Keratinocyte (primary cell): ENCODE data around the gene GRWD1. TPM values are rescaled to one million over a fixed set of nuclear protein-coding genes. Genes with fewer than 3 reads are reported as not detected.

Source experiments
- DNase-seq: peaks from one replicate; pipeline ENCODE4 v3.0.0-alpha.2; 2011; ENCODE audit warnings: low read depth, missing footprints, low spot score
- FAIRE-seq: peaks from 2 replicates; lab custom pipeline; 2011; peaks lifted over from hg19 to GRCh38; lab: Jason Lieb, UNC
- H2AFZ ChIP-seq: 2 replicates; pipeline ENCODE4 v1.6.0; 2012; ENCODE audit warnings: low read length, control low read depth, inconsistent platforms; ENCODE audit not compliant: control insufficient read depth
- H3K27ac ChIP-seq: 2 replicates; pipeline ENCODE4 v1.5.1; 2011; ENCODE audit warnings: low read length; ENCODE audit not compliant: control insufficient read depth, insufficient read depth
- H3K27me3 ChIP-seq: 3 replicates; pipeline ENCODE4 v1.6.0; 2011; ENCODE audit warnings: low read length; ENCODE audit not compliant: control insufficient read depth, insufficient read depth; ENCODE audit errors: extremely low read depth
- H3K36me3 ChIP-seq, 2 experiments: 2 replicates in 1 of 2; 3 replicates in 1 of 2; pipeline ENCODE4 v1.5.1; 2011; ENCODE audit warnings: low read length in 2 of 2, mild to moderate bottlenecking in 1 of 2; ENCODE audit not compliant: control insufficient read depth in 2 of 2, insufficient read depth in 2 of 2; ENCODE audit errors: extremely low read depth in 1 of 2
- H3K4me1 ChIP-seq: 3 replicates; pipeline ENCODE4 v1.5.1; 2011; ENCODE audit warnings: low read length; ENCODE audit not compliant: control insufficient read depth, insufficient read depth; ENCODE audit errors: extremely low read depth
- H3K4me2 ChIP-seq: 3 replicates; pipeline ENCODE4 v1.6.0; 2011; ENCODE audit warnings: low read depth, low read length; ENCODE audit not compliant: control insufficient read depth, insufficient read depth; ENCODE audit errors: extremely low read depth
- H3K4me3 ChIP-seq, 3 experiments: fragments of 200-600 bp in 1 of 3; sonication (generic) in 1 of 3; 2 replicates in 2 of 3; 3 replicates in 1 of 3; pipeline ENCODE4 v1.5.1; 2011 to 2016; ENCODE audit warnings: low read length in 3 of 3, mild to moderate bottlenecking in 3 of 3, control low read depth in 2 of 3, inconsistent platforms in 1 of 3, low read depth in 1 of 3, mixed read lengths in 1 of 3, mixed run types in 1 of 3, moderate library complexity in 1 of 3; ENCODE audit not compliant: control insufficient read depth in 2 of 3, insufficient read depth in 2 of 3; ENCODE audit errors: extremely low read depth in 1 of 3
- H3K79me2 ChIP-seq: 2 replicates; pipeline ENCODE4 v1.6.0; 2012; ENCODE audit warnings: low read length; ENCODE audit not compliant: control insufficient read depth, insufficient read depth
- H3K9ac ChIP-seq: 3 replicates; pipeline ENCODE4 v1.6.0; 2011; ENCODE audit warnings: low read length; ENCODE audit not compliant: control insufficient read depth, insufficient read depth; ENCODE audit errors: extremely low read depth
- H3K9me1 ChIP-seq: 3 replicates; pipeline ENCODE4 v1.6.0; 2011; ENCODE audit warnings: low read length; ENCODE audit not compliant: control insufficient read depth, insufficient read depth; ENCODE audit errors: extremely low read depth
- H3K9me3 ChIP-seq: 2 replicates; pipeline ENCODE4 v1.5.1; 2012; ENCODE audit warnings: low read depth, low read length; ENCODE audit not compliant: control insufficient read depth
- H4K20me1 ChIP-seq: 3 replicates; pipeline ENCODE4 v1.6.0; 2011; ENCODE audit warnings: low read length; ENCODE audit not compliant: control insufficient read depth, insufficient read depth; ENCODE audit errors: extremely low read depth
- CTCF ChIP-seq, 3 experiments: IDR thresholded peaks in 1 of 3; conservative IDR thresholded peaks in 1 of 3; optimal IDR thresholded peaks in 1 of 3; 2 replicates in 2 of 3; 3 replicates in 1 of 3; pipeline versions ENCODE3 to v1.5.1; 2011; ENCODE audit warnings: low read length in 3 of 3, mild to moderate bottlenecking in 3 of 3, moderate library complexity in 2 of 3, control low read depth in 1 of 3, inconsistent platforms in 1 of 3; ENCODE audit not compliant: insufficient read depth in 2 of 3; ENCODE audit errors: extremely low read depth in 1 of 3
- EZH2 ChIP-seq: IDR thresholded peaks from one replicate; pipeline ENCODE4 v1.6.1; 2012; ENCODE audit warnings: inconsistent platforms, mild to moderate bottlenecking, low read length, moderate library complexity
- dilution Hi-C: fragments of 300-500 bp; cut with MboI; formaldehyde crosslinking; loops from one replicate; pipeline ENCODE4 v1.7.0; 2020; ENCODE audit warnings: low sequenced_read_pairs; ENCODE audit not compliant: extremely low pct_ligation_motif_present
- polyA plus RNA-seq, 5 experiments: library from polyadenylated mRNA; depleted of rRNA in 3 of 5; stranded (reverse) in 3 of 5; stranded (forward) in 1 of 5; unstranded in 1 of 5; fragments of >200 nt; gene quantifications; 1 replicate in 1 of 5; 2 replicates in 3 of 5; 3 replicates in 1 of 5; pipeline versions ENCODE4 v1.2.1 to v1.2.3, GENCODE V29; 2011 to 2012; ENCODE audit warnings: missing spikeins in 2 of 5, low read depth in 1 of 5, low replicate concordance in 1 of 5

The GRWD1 gene
- polyA plus RNA-seq, 1 donor (not counting 4 experiments of a cell fraction or from before 2014, with no cell fraction given): 26.1 TPM

GRCh38 chr19:48417421-48417820 lies 28.4 kb upstream of the GRWD1 start:
- H3K9ac ChIP-seq: no peak overlapping the region
- H3K27ac ChIP-seq: no peak overlapping the region
- H3K4me2 ChIP-seq: no peak overlapping the region
- H3K36me3 ChIP-seq: no peaks in the 10 kb centered on the region
- dilution Hi-C loops: no loop called here
- H3K4me1 ChIP-seq: peaks cover 8% of the 10 kb centered on the region
- H3K79me2 ChIP-seq: no peaks in the 10 kb centered on the region
- no peaks in the 10 kb centered on the region for H4K20me1 ChIP-seq
- no peak for DNase-seq
- no peaks in the 10 kb centered on the region for H3K9me3 ChIP-seq
- no peak for FAIRE-seq
- H3K27me3 ChIP-seq: no peaks in the 10 kb centered on the region
- no peak for TF ChIP-seq CTCF (optimal IDR thresholded peaks at IDR 0.05 in 1 of 3, IDR thresholded peaks at IDR 0.05 in 1 of 3, conservative IDR thresholded peaks at IDR 0.05 in 1 of 3; ENCODE audit: extremely low read depth in 1 of 3, insufficient read depth in 2 of 3, low read length in 3 of 3)
- no peak for TF ChIP-seq EZH2
- H3K4me3 ChIP-seq: no peak overlapping the region
- H2AFZ ChIP-seq: no peak overlapping the region
- no peaks in the 10 kb centered on the region for H3K9me1 ChIP-seq

GRCh38 chr19:48418317-48419064 lies 27.3 kb upstream of the GRWD1 start:
- DNase-seq: no peak
- no peaks in the 10 kb centered on the region for H3K9me3 ChIP-seq
- H3K4me1 ChIP-seq: peaks cover 8% of the 10 kb centered on the region
- H3K4me2 ChIP-seq: no peak overlapping the region
- no peak for FAIRE-seq
- no peak overlapping the region for H2AFZ ChIP-seq
- no peaks in the 10 kb centered on the region for H3K9me1 ChIP-seq
- TF ChIP-seq CTCF (optimal IDR thresholded peaks at IDR 0.05 in 1 of 3, IDR thresholded peaks at IDR 0.05 in 1 of 3, conservative IDR thresholded peaks at IDR 0.05 in 1 of 3; ENCODE audit: extremely low read depth in 1 of 3, insufficient read depth in 2 of 3, low read length in 3 of 3) (no peak), EZH2 (no peak)
- H3K27me3 ChIP-seq: no peaks in the 10 kb centered on the region
- H3K36me3 ChIP-seq: no peaks in the 10 kb centered on the region
- H3K9ac ChIP-seq: no peak overlapping the region
- dilution Hi-C loops: no loop called here
- H3K27ac ChIP-seq: no peak overlapping the region
- H4K20me1 ChIP-seq: no peaks in the 10 kb centered on the region
- no peaks in the 10 kb centered on the region for H3K79me2 ChIP-seq
- no peak overlapping the region for H3K4me3 ChIP-seq
